Upper lobe of left lung (tissue), 6 donors: ENCODE results near the gene KIAA2012. TPM values are rescaled to one million over a fixed set of nuclear protein-coding genes. Genes with fewer than 3 reads are reported as not detected.

Experiments used
- ATAC-seq, 2 donors: fragments of 200-7000 bp; cut with Tn5 transposase; one replicate each; pipeline ENCODE4 v1.9.1; 2022; ENCODE audit warnings: mild to moderate bottlenecking in 2 of 2, moderate library complexity in 2 of 2; ENCODE audit not compliant: low FRiP score in 2 of 2
- DNase-seq, 2 donors: peaks; one replicate each; pipeline ENCODE4 v3.0.0-alpha.2; 2019 to 2020
- H3K27ac ChIP-seq, 4 donors: fragments of 200-600 bp; sonication (generic); one replicate each; pipeline ENCODE4 v1.5.1; 2016 to 2019
- H3K27me3 ChIP-seq, 4 donors: fragments of 200-600 bp; sonication (generic); one replicate each; pipeline ENCODE4 v1.5.1; 2017 to 2019
- H3K36me3 ChIP-seq, 4 donors: fragments of 200-600 bp; sonication (generic); one replicate each; pipeline ENCODE4 v1.5.1; 2016 to 2019
- H3K4me1 ChIP-seq, 4 donors: fragments of 200-600 bp; sonication (generic); one replicate each; pipeline ENCODE4 v1.5.1; 2018 to 2019
- H3K4me3 ChIP-seq, 4 donors: fragments of 200-600 bp; sonication (generic); one replicate each; pipeline ENCODE4 v1.5.1; 2017 to 2019; ENCODE audit warnings: mild to moderate bottlenecking in 2 of 4, moderate library complexity in 1 of 4
- H3K9me3 ChIP-seq, 4 donors: fragments of 200-600 bp; sonication (generic); one replicate each; pipeline ENCODE4 v1.5.1; 2018 to 2019
- EP300 ChIP-seq, 4 donors: sonication (generic); formaldehyde crosslinking; IDR thresholded peaks; one replicate each; pipeline ENCODE4 v1.5.1; 2017; ENCODE audit warnings: antibody characterized with exemption in 4 of 4, control low read depth in 2 of 4
- POLR2A ChIP-seq, 4 donors: fragments of 450-650 bp; IDR thresholded peaks; one replicate each; pipeline ENCODE4 v1.5.1; 2016 to 2017; ENCODE audit warnings: antibody characterized with exemption in 4 of 4, mild to moderate bottlenecking in 2 of 4
- POLR2AphosphoS5 ChIP-seq, 2 donors: sonication (generic); formaldehyde crosslinking; IDR thresholded peaks; one replicate each; pipeline ENCODE4 v1.5.1; 2017; ENCODE audit warnings: antibody characterized with exemption in 2 of 2
- WGBS, 2 donors: methylation state at CpG; one replicate each; pipeline ENCODE4 v1.1.5; 2017 to 2018; 5-methylcytosine and 5-hydroxymethylcytosine counted together
- total RNA-seq, 6 donors: library from RNA; depleted of rRNA in 4 of 6; stranded (reverse); fragments of >200 nt in 4 of 6; gene quantifications; one replicate each; pipeline versions ENCODE4 v1.1.0 to v1.2.1, GENCODE V29; 2016 to 2021
- TF ChIP-seq, protein P1 (sequence below), 6 experiments: fragments of 450-650 bp in 4 of 6; fragments of 200-600 bp in 2 of 6; sonication (generic) in 2 of 6; IDR thresholded peaks; one replicate each; pipeline ENCODE4 v1.5.1; 2016 to 2019; ENCODE audit warnings: antibody characterized with exemption in 6 of 6
- donor health status: DM: no; HTN: no; CAD: no; lungs with moderate emphysema.
- donor health status: DM: no; HTN: yes; CAD: no; lungs with severe emphysema.

Gene KIAA2012
- total RNA-seq, 6 donors from 2014 or later = 0.74 to 13.3 (median 2.2) TPM; not detected in 1

DNA sequence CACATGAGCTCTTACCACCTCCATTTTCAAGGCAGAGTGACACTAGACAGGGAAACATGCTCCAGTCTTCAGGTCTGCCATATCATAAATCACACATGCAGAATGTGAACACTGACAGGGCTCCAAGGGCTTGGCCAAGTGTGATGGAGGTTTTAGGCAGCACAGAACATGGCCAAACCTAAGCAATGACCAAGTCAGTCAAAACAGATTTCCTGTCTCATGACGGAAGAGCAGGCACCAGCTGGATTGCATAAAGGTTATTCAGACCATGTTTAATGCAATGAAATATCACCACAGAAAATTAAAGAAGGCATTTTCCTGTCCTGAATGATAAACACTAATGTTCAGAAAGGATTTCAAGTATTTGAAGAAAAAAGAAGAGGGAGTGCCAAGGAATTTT lies 92.9 kb downstream of the KIAA2012 start:
- 48 to 61% methylated on average over 1 of the region's 1 CpG for WGBS, 2 donors

DNA sequence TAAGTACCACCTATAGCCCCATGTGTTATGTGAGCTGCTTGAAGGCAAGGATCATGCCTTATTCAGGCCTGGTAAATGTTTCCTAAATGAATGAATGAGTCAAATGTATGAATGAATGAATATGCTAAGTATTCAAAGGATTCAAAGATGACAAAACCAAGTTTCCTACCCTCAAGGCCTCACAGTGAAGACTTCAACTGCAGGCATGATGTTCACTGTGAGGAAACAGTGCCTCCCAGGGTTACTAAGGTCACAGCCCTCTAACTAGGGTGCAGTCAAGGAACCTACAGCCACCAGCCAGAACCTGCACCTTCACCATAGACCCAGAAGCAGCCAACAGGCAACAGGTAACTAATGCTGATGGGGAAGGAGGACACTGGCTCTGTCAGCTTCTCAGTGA lies 96.1 kb downstream of the KIAA2012 start:
- Histone ChIP-seq H3K9me3 (no peaks in the 10 kb centered on the region), H3K27ac (no peak overlapping the region), H3K4me3 (no peak overlapping the region), H3K27me3 (no peaks in the 10 kb centered on the region), H3K4me1 (peaks cover 0 to 15% (median 7%) of the 10 kb centered on the region in 4 donors), H3K36me3 (no peaks in the 10 kb centered on the region)
- TF ChIP-seq, protein P1, sequence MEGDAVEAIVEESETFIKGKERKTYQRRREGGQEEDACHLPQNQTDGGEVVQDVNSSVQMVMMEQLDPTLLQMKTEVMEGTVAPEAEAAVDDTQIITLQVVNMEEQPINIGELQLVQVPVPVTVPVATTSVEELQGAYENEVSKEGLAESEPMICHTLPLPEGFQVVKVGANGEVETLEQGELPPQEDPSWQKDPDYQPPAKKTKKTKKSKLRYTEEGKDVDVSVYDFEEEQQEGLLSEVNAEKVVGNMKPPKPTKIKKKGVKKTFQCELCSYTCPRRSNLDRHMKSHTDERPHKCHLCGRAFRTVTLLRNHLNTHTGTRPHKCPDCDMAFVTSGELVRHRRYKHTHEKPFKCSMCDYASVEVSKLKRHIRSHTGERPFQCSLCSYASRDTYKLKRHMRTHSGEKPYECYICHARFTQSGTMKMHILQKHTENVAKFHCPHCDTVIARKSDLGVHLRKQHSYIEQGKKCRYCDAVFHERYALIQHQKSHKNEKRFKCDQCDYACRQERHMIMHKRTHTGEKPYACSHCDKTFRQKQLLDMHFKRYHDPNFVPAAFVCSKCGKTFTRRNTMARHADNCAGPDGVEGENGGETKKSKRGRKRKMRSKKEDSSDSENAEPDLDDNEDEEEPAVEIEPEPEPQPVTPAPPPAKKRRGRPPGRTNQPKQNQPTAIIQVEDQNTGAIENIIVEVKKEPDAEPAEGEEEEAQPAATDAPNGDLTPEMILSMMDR (IDR thresholded peaks at IDR 0.05) = no peak
- TF ChIP-seq POLR2A (IDR thresholded peaks at IDR 0.05) (no peak), EP300 (IDR thresholded peaks at IDR 0.05) (no peak), POLR2AphosphoS5 (IDR thresholded peaks at IDR 0.05) (no peak)
- DNase-seq (no peak), ATAC-seq (no peak)

More for the DNA sequence above, 92.9 kb downstream of the KIAA2012 start:
- no peak for TF ChIP-seq POLR2AphosphoS5 (IDR thresholded peaks at IDR 0.05)
- TF ChIP-seq EP300 (IDR thresholded peaks at IDR 0.05) = no peak
- no peak for TF ChIP-seq POLR2A (IDR thresholded peaks at IDR 0.05)
- TF ChIP-seq, protein P1 (IDR thresholded peaks at IDR 0.05) = no peak
- Histone ChIP-seq H3K27ac (no peak overlapping the region), H3K4me3 (no peak overlapping the region), H3K4me1 (no peaks in the 10 kb centered on the region), H3K27me3 (no peaks in the 10 kb centered on the region), H3K9me3 (no peaks in the 10 kb centered on the region), H3K36me3 (no peaks in the 10 kb centered on the region)
- no peak for DNase-seq
- ATAC-seq = no peak

DNA sequence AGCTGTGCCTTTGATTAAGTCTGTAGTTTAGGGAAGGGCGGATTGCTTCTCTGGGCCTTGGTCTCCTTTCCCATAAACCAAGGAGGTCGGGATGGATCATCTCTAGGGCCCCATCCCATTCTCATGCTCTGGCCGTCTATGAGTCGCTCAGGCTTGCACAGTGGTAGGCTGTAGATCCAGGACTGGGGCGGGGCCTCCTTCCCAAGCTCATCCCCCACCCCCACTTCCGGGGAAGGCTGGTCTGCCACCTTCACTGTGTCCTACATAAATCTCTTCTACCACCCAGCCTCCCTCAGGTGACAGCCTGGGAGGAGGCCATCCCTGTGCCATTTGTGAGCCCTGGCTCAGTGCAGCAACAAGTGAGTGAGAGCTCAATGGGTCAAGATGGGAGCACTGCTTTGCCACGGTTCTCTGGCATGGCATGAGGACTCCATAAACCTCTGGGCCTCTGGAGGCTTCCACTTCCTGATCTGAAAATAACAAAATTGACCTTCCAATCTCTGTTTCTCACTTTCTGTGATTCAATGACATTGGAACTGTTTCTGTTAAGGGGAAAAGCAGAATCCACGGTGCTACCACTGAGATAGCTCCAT lies 96.9 kb downstream of the KIAA2012 start:
- Histone ChIP-seq H3K4me1 (peaks cover 0 to 15% (median 7%) of the 10 kb centered on the region in 4 donors), H3K36me3 (no peaks in the 10 kb centered on the region), H3K4me3 (no peak overlapping the region), H3K9me3 (no peaks in the 10 kb centered on the region), H3K27me3 (no peaks in the 10 kb centered on the region), H3K27ac (no peak overlapping the region)
- TF ChIP-seq POLR2A (IDR thresholded peaks at IDR 0.05) = no peak
- no peak for TF ChIP-seq POLR2AphosphoS5 (IDR thresholded peaks at IDR 0.05)
- TF ChIP-seq, protein P1 (IDR thresholded peaks at IDR 0.05) = no peak
- TF ChIP-seq EP300 (IDR thresholded peaks at IDR 0.05) = no peak
- no peak for ATAC-seq
- 88 to 95% methylated on average over 8 of the region's 8 CpGs for WGBS, 2 donors
- DNase-seq = no peak

DNA sequence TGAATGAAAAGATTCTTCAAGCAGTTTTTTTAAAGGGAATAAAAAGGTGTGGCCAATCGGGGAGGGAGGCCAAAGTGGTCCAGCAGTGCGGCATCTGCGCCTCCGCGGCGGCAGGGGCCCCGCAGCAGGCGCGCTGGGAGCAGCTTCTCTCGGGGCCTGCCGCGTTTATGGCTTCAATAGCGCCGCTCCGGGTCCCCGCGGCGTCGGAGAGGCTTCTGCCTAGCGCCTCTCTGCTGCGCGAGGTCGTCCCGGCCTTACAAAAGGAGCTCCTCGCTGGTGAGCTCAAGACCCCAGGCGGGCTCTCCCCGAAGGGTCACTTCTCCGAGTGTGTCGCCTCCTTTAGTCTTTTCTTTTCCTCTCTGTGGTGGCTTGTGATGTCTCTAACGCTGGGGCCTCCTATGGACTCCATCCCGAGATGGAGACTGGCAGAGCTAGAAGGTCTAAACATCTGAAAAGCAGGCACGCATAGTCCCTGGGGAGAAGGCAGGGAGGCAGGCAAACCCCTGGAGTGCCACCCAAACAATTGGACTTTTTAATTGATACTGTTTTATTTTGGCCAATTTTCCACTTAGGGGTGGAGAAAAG lies 98.3 kb downstream of the KIAA2012 start:
- Histone ChIP-seq H3K27me3 (no peaks in the 10 kb centered on the region), H3K4me1 (peaks cover 0 to 15% (median 7%) of the 10 kb centered on the region in 4 donors), H3K9me3 (no peaks in the 10 kb centered on the region), H3K4me3 (peak overlapping the region in 2 of 4 donors; percentile 25 to 30), H3K36me3 (no peaks in the 10 kb centered on the region), H3K27ac (no peak overlapping the region)
- peak in 1 of 2 donors; percentile 15 for ATAC-seq
- 22 to 38% methylated on average over 19 to 30 of the region's 32 CpGs for WGBS, 2 donors
- TF ChIP-seq EP300 (IDR thresholded peaks at IDR 0.05) (no peak), POLR2AphosphoS5 (IDR thresholded peaks at IDR 0.05) (no peak), POLR2A (IDR thresholded peaks at IDR 0.05) (no peak)
- TF ChIP-seq, protein P1 (IDR thresholded peaks at IDR 0.05) = no peak
- DNase-seq = peak in 1 of 2 donors; percentile 81
